K562 (cell line): ENCODE measurements around the gene PIGN. TPM values are rescaled to one million over a fixed set of nuclear protein-coding genes. Genes with fewer than 3 reads are reported as not detected.

Experiments
- ATAC-seq: fragments of 200-7000 bp; cut with Tn5 transposase; 3 replicates; pipeline ENCODE4 v1.9.1; 2020; ENCODE audit warnings: moderate library complexity
- BruUV-seq: library from RNA; stranded (reverse); fragments of 400-500 nt; replicated peaks from 2 replicates; lab custom pipeline; 2021; lab: Mats Ljungman, UMichigan
- CTCF ChIA-PET: fragments of 300-600 bp; formaldehyde crosslinking; extraction: SDS; loops from one replicate; lab custom pipeline; 2021; ENCODE audit warnings: low intra/inter-chr PET ratio; lab: Yijun Ruan, JAX
- POLR2A ChIA-PET: fragments of 300-600, 350-650 bp; sonication (Branson Sonifier 250); formaldehyde crosslinking; extraction: SDS; loops from one replicate; lab custom pipeline; 2021; ENCODE audit warnings: antibody characterized with exemption, inconsistent platforms; lab: Yijun Ruan, JAX
- DNase-seq, 4 experiments: peaks; one replicate each; pipeline versions ENCODE4 v3.0.0 to v3.0.0-alpha.2; 2011 to 2018; ENCODE audit warnings: low spot score in 3 of 4, mixed read lengths in 3 of 4; ENCODE audit errors: extremely low read depth in 1 of 4
- FAIRE-seq: peaks from 2 replicates; lab custom pipeline; 2011; peaks lifted over from hg19 to GRCh38; lab: Jason Lieb, UNC
- H2AFZ ChIP-seq: 2 replicates; pipeline ENCODE4 v1.6.0; 2011; ENCODE audit warnings: low read depth, low read length, control low read depth, inconsistent platforms
- H3K27ac ChIP-seq: fragments of 200-600 bp; 3 replicates; pipeline ENCODE4 v1.8.0; 2011; ENCODE audit warnings: low read depth, mild to moderate bottlenecking, control low read depth, inconsistent platforms, low read length, moderate library complexity, mixed read lengths; ENCODE audit errors: extremely low read depth
- H3K27me3 ChIP-seq, 2 experiments: fragments of 300-600 bp in 1 of 2; 2 replicates in 1 of 2; 3 replicates in 1 of 2; pipeline versions ENCODE4 v1.6.0 to v1.8.0; 2011; ENCODE audit warnings: inconsistent platforms in 2 of 2, low read length in 2 of 2, mild to moderate bottlenecking in 1 of 2, mixed read lengths in 1 of 2, moderate library complexity in 1 of 2; ENCODE audit not compliant: control insufficient read depth in 2 of 2, insufficient read depth in 2 of 2
- H3K36me3 ChIP-seq: fragments of 300-600 bp; 3 replicates; pipeline ENCODE4 v1.8.0; 2011; ENCODE audit warnings: mild to moderate bottlenecking, low read length, inconsistent platforms; ENCODE audit not compliant: control insufficient read depth, insufficient read depth
- H3K4me1 ChIP-seq, 2 experiments: fragments of 200-600 bp in 1 of 2; replicated peaks in 1 of 2; 2 replicates in 1 of 2; 3 replicates in 1 of 2; pipeline versions ENCODE4 v1.5.1 to v1.8.0; 2011; ENCODE audit warnings: inconsistent platforms in 2 of 2, low read length in 2 of 2, mild to moderate bottlenecking in 1 of 2, mixed read lengths in 1 of 2, moderate library complexity in 1 of 2; ENCODE audit not compliant: control insufficient read depth in 2 of 2, insufficient read depth in 2 of 2
- H3K4me2 ChIP-seq: 2 replicates; pipeline ENCODE4 v1.6.1; 2011; ENCODE audit warnings: low read length, control low read depth, inconsistent platforms, mixed read lengths; ENCODE audit not compliant: insufficient read depth
- H3K4me3 ChIP-seq: fragments of 200-600 bp; sonication (generic), shearing (Covaris generic); 2 replicates; pipeline ENCODE4 v1.5.1; 2016; ENCODE audit warnings: control low read depth, inconsistent platforms
- H3K79me2 ChIP-seq: fragments of 200-600 bp; 3 replicates; pipeline ENCODE4 v1.8.0; 2011; ENCODE audit warnings: low read length, inconsistent platforms; ENCODE audit not compliant: control insufficient read depth, insufficient read depth
- H3K9ac ChIP-seq, 2 experiments: 2 replicates each; pipeline versions ENCODE4 v1.6.0 to v1.6.1; 2011; ENCODE audit warnings: low read depth in 2 of 2, low read length in 2 of 2, control low read depth in 1 of 2, inconsistent platforms in 1 of 2, mild to moderate bottlenecking in 1 of 2, mixed read lengths in 1 of 2; ENCODE audit not compliant: insufficient read depth in 1 of 2
- H3K9me1 ChIP-seq: one replicate; pipeline ENCODE4 v1.6.0; 2011; ENCODE audit warnings: inconsistent platforms, mild to moderate bottlenecking, low read length, moderate library complexity; ENCODE audit not compliant: control insufficient read depth, insufficient read depth
- H3K9me3 ChIP-seq: replicated peaks from 2 replicates; pipeline ENCODE4 v1.5.1; 2011; ENCODE audit warnings: low read depth, low read length, inconsistent platforms; ENCODE audit not compliant: control insufficient read depth, insufficient read depth
- H4K20me1 ChIP-seq: replicated peaks from 2 replicates; pipeline ENCODE4 v1.6.1; 2011; ENCODE audit warnings: low read length, inconsistent platforms, mixed read lengths; ENCODE audit not compliant: control insufficient read depth, insufficient read depth
- EZH2 ChIP-seq: IDR thresholded peaks from 2 replicates; pipeline ENCODE4 v1.6.1; 2012; ENCODE audit warnings: low read depth, mild to moderate bottlenecking, inconsistent platforms, low read length, borderline replicate concordance
- GATAD2A ChIP-seq: fragments of 450-650 bp; IDR thresholded peaks from 2 replicates; pipeline ENCODE4 v1.6.1; 2017
- HDAC6 ChIP-seq: IDR thresholded peaks from 2 replicates; pipeline ENCODE4 v1.6.1; 2012; ENCODE audit warnings: low read depth, mild to moderate bottlenecking, control low read depth, inconsistent platforms, low read length, moderate library complexity
- HMG20B ChIP-seq: fragments of 250-450 bp; sonication (Bioruptor Pico); IDR thresholded peaks from 2 replicates; pipeline ENCODE4 v1.5.0; 2021; ENCODE audit warnings: mild to moderate bottlenecking
- HNRNPL ChIP-seq: fragments of 200-400 bp; formaldehyde crosslinking; IDR thresholded peaks from 2 replicates; pipeline ENCODE4 v1.6.1; 2017; ENCODE audit warnings: low read depth, mild to moderate bottlenecking, low read length
- JUND ChIP-seq, 2 experiments: IDR thresholded peaks; 2 replicates in 1 of 2; 3 replicates in 1 of 2; pipeline ENCODE4 v1.6.1; 2011; ENCODE audit warnings: borderline replicate concordance in 2 of 2, low read depth in 2 of 2, low read length in 2 of 2, improper control_type of control experiment in 1 of 2, missing biosample characterization in 1 of 2, missing genetic modification characterization in 1 of 2, missing genetic modification reagents in 1 of 2
- PURB ChIP-seq: sonication (generic); formaldehyde crosslinking; IDR thresholded peaks from 2 replicates; pipeline ENCODE4 v1.9.0; 2021; ENCODE audit warnings: low read depth, mild to moderate bottlenecking, missing genetic modification reagents
- RB1 ChIP-seq: fragments of 450-650 bp; IDR thresholded peaks from 2 replicates; pipeline ENCODE4 v1.6.1; 2017; ENCODE audit warnings: low read depth, mild to moderate bottlenecking
- RBM17 ChIP-seq: fragments of 200-400 bp; formaldehyde crosslinking; IDR thresholded peaks from 2 replicates; pipeline ENCODE4 v1.6.1; 2017; ENCODE audit warnings: low read depth, mild to moderate bottlenecking, low read length, borderline replicate concordance
- RFX5 ChIP-seq: IDR thresholded peaks from 2 replicates; pipeline ENCODE4 v1.6.1; 2011; ENCODE audit warnings: low read depth, mild to moderate bottlenecking, improper control_type of control experiment, low read length
- TBP ChIP-seq: optimal IDR thresholded peaks from 2 replicates; pipeline ENCODE3; 2011; ENCODE audit warnings: low read depth, low read length, improper control_type of control experiment
- ZNF133 ChIP-seq: fragments of 250-450 bp; sonication (Bioruptor Pico); IDR thresholded peaks from 2 replicates; pipeline ENCODE4 v1.4.0; 2020; ENCODE audit warnings: mild to moderate bottlenecking
- ZNF408 ChIP-seq: fragments of 250-450 bp; sonication (Bioruptor Pico); IDR thresholded peaks from 2 replicates; pipeline ENCODE4 v1.4.0; 2020; ENCODE audit warnings: low read depth, mild to moderate bottlenecking, moderate library complexity
- WGBS: fragments of 100-300 bp; shearing (Covaris generic); methylation state at CpG from one replicate; pipeline ENCODE4 v1.1.6; 2016; ENCODE audit warnings: low coverage, mixed read lengths; ENCODE audit not compliant: insufficient coverage; ENCODE audit errors: missing lambda C conversion rate; 5-methylcytosine and 5-hydroxymethylcytosine counted together
- in situ Hi-C: fragments of 300-500 bp; cut with MboI; formaldehyde crosslinking; loops from 4 replicates; pipeline ENCODE4 v1.15.0; 2018; ENCODE audit warnings: inconsistent platforms, mixed read lengths
- intact Hi-C: fragments of 100-400 bp; cut with micrococcal nuclease; formaldehyde crosslinking; loops from 2 replicates; pipeline ENCODE4 v1.14.2; 2022
- polyA plus RNA-seq, 8 experiments: library from polyadenylated mRNA; depleted of rRNA in 4 of 8; stranded (reverse) in 5 of 8; unstranded in 3 of 8; fragments of >200 nt; fragmentation: Nextera tagmentation in 2 of 8; fragmentation: Illumina TruSeq in 1 of 8; extraction: Ambion mirVana in 2 of 8; extraction: Trizol in 1 of 8; gene quantifications; 2 replicates each; pipeline versions ENCODE4 v1.2.1 to v1.2.3, GENCODE V29; 2011 to 2014; ENCODE audit warnings: inconsistent platforms in 1 of 8, missing spikeins in 1 of 8
- total RNA-seq, 7 experiments: library from RNA; depleted of rRNA in 6 of 7; stranded (reverse); fragments of >200 nt in 6 of 7; fragmentation: Illumina TruSeq in 2 of 7; extraction: Trizol in 2 of 7; gene quantifications; 2 replicates each; pipeline versions ENCODE4 v1.2.1 to v1.2.3, GENCODE V29; 2011 to 2021; ENCODE audit warnings: low replicate concordance in 1 of 7
- TF ChIP-seq, protein P1 (sequence below): fragments of 250-450 bp; sonication (Bioruptor Pico); IDR thresholded peaks from 2 replicates; pipeline ENCODE4 v1.5.0; 2021; ENCODE audit warnings: mild to moderate bottlenecking, borderline replicate concordance

Gene PIGN
- total and polyA plus RNA-seq, 9 of the 15 experiments (the other 6 are each of a cell fraction or from before 2014, with no cell fraction given): 9.9 to 25.6 (median 17.3) TPM

- H3K4me2 ChIP-seq: no peak overlapping the region
- TF ChIP-seq RBM17 (no peak), HMG20B (CRISPR knock-in tag) (no peak), HDAC6 (no peak)
- no peak for FAIRE-seq
- no peak overlapping the region for H3K4me3 ChIP-seq
- H3K27ac ChIP-seq: no peak overlapping the region
- no peaks in the 10 kb centered on the region for H3K79me2 ChIP-seq
- H3K9ac ChIP-seq: no peak overlapping the region
- ChIA-PET CTCF (no interaction called here), POLR2A (no interaction called here)
- H3K9me1 ChIP-seq: no peaks in the 10 kb centered on the region
- no TSS peak for BruUV-seq
- H3K27me3 ChIP-seq: no peaks in the 10 kb centered on the region
- DNase-seq: no peak
- H3K36me3 ChIP-seq: no peaks in the 10 kb centered on the region
- H2AFZ ChIP-seq: no peak overlapping the region
- ATAC-seq: no peak
- in situ Hi-C loops (no loop called here), intact Hi-C loops (no loop called here)
- no peaks in the 10 kb centered on the region for H3K9me3 ChIP-seq
- H3K4me1 ChIP-seq: no peaks in the 10 kb centered on the region
- WGBS: 2% methylated on average over 9 of the region's 9 CpGs
- H4K20me1 ChIP-seq: no peaks in the 10 kb centered on the region
Observed at GRCh38 chr18:62018034-62018758, 168.7 kb downstream of the PIGN start.

- FAIRE-seq (no peak), ATAC-seq (no peak), DNase-seq (no peak)
- intact Hi-C loops (no loop called here), in situ Hi-C loops (no loop called here)
- Histone ChIP-seq H3K4me3 (no peak overlapping the region), H3K36me3 (no peaks in the 10 kb centered on the region), H3K27ac (no peak overlapping the region), H4K20me1 (no peaks in the 10 kb centered on the region), H3K9me1 (no peaks in the 10 kb centered on the region), H3K4me2 (no peak overlapping the region), H3K9me3 (no peaks in the 10 kb centered on the region), H2AFZ (no peak overlapping the region), H3K27me3 (no peaks in the 10 kb centered on the region), H3K4me1 (no peaks in the 10 kb centered on the region), H3K9ac (no peak overlapping the region), H3K79me2 (no peaks in the 10 kb centered on the region)
- CTCF ChIA-PET: no interaction called here
- WGBS: 2% methylated on average over 6 of the region's 6 CpGs
- BruUV-seq: no TSS peak
- POLR2A ChIA-PET: no interaction called here
- TF ChIP-seq JUND (IDR thresholded peaks at IDR 0.05; ENCODE audit: borderline replicate concordance, low read depth, low read length): no peak
- no peak for TF ChIP-seq JUND (tag; IDR thresholded peaks at IDR 0.05; ENCODE audit: borderline replicate concordance, low read depth, low read length)
- TF ChIP-seq, protein P1, sequence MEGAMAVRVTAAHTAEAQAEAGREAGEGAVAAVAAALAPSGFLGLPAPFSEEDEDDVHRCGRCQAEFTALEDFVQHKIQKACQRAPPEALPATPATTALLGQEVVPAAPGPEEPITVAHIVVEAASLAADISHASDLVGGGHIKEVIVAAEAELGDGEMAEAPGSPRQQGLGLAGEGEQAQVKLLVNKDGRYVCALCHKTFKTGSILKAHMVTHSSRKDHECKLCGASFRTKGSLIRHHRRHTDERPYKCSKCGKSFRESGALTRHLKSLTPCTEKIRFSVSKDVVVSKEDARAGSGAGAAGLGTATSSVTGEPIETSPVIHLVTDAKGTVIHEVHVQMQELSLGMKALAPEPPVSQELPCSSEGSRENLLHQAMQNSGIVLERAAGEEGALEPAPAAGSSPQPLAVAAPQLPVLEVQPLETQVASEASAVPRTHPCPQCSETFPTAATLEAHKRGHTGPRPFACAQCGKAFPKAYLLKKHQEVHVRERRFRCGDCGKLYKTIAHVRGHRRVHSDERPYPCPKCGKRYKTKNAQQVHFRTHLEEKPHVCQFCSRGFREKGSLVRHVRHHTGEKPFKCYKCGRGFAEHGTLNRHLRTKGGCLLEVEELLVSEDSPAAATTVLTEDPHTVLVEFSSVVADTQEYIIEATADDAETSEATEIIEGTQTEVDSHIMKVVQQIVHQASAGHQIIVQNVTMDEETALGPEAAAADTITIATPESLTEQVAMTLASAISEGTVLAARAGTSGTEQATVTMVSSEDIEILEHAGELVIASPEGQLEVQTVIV: no peak
- TF ChIP-seq PURB (CRISPR knock-in tag): no peak
- TF ChIP-seq ZNF408 (CRISPR knock-in tag): no peak
- no peak for TF ChIP-seq RFX5
- TF ChIP-seq GATAD2A: no peak
- TF ChIP-seq TBP: no peak
- TF ChIP-seq ZNF133 (CRISPR knock-in tag): no peak
- no peak for TF ChIP-seq HNRNPL
- TF ChIP-seq EZH2: no peak
- no peak for TF ChIP-seq RB1
Observed at GRCh38 chr18:62017618-62018017, 169.2 kb downstream of the PIGN start.
